ENCODE data around the gene CTNNA3.

DNA sequence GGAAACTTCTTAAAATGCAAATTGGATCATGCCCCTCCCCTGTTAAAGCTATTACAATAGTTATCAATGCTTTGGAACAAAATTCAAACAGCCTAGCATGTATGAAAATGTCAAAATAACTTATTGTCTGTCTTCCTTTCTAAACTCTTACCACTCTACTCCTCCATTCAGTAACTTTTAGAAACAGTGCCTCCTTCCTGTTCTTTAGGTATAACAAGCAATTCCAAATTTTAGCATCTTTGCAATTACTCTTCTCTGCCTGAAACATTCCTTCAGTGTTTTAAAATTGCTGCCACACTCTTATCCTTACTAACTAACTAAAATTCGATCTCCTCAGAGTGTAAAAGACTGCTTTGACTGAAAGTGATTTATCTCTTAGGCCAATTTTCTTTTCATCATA lies 1430.6 kb downstream of the CTNNA3 start:
- TF ChIP-seq, protein P1, sequence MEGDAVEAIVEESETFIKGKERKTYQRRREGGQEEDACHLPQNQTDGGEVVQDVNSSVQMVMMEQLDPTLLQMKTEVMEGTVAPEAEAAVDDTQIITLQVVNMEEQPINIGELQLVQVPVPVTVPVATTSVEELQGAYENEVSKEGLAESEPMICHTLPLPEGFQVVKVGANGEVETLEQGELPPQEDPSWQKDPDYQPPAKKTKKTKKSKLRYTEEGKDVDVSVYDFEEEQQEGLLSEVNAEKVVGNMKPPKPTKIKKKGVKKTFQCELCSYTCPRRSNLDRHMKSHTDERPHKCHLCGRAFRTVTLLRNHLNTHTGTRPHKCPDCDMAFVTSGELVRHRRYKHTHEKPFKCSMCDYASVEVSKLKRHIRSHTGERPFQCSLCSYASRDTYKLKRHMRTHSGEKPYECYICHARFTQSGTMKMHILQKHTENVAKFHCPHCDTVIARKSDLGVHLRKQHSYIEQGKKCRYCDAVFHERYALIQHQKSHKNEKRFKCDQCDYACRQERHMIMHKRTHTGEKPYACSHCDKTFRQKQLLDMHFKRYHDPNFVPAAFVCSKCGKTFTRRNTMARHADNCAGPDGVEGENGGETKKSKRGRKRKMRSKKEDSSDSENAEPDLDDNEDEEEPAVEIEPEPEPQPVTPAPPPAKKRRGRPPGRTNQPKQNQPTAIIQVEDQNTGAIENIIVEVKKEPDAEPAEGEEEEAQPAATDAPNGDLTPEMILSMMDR (IDR thresholded peaks at IDR 0.05): no peak
- TF ChIP-seq EP300 (IDR thresholded peaks at IDR 0.05): no peak

All from upper lobe of left lung (tissue), 4 donors.